Left renal pelvis (tissue), 4 donors: Measurements from ENCODE around the gene PPP1R9A. TPM values are rescaled to one million over a fixed set of nuclear protein-coding genes. Genes with fewer than 3 reads are reported as not detected.

Source experiments
- DNase-seq, 4 donors: peaks; one replicate each; pipeline ENCODE4 v3.0.0-alpha.2; 2013; ENCODE audit warnings: low read depth in 4 of 4, low spot score in 3 of 4
- polyA plus RNA-seq, 4 donors: library from polyadenylated mRNA; unstranded; fragments of 120-200 nt; gene quantifications; one replicate each; pipeline ENCODE4 v1.2.1, GENCODE V29; 2013; ENCODE audit not compliant: insufficient read length in 4 of 4

The PPP1R9A gene
- polyA plus RNA-seq: 10 to 100 TPM; 10.5 to 35.0 (median 31.8) TPM

GRCh38 chr7:94907026-94907810, at the start of gene PPP1R9A:
PPP1R9A (plus strand) TSS chr7:94907594; CDS start chr7:94910114, 2,520 bp downstream.
- peak in 3 of 4 donors; percentile 46 to 54 (median 54) for DNase-seq

GRCh38 chr7:94871132-94871531, 36.3 kb upstream of the PPP1R9A start:
- DNase-seq: no peak

- no peak for DNase-seq
Observed at GRCh38 chr7:94873239-94873638, 34.2 kb upstream of the PPP1R9A start.

GRCh38 chr7:94874036-94874785, 33.2 kb upstream of the PPP1R9A start:
- DNase-seq: no peak

- DNase-seq: no peak
Observed at GRCh38 chr7:94875201-94875600, 32.2 kb upstream of the PPP1R9A start.

GRCh38 chr7:94877731-94878670, 29.4 kb upstream of the PPP1R9A start:
- no peak for DNase-seq

GRCh38 chr7:94882891-94883290, 24.5 kb upstream of the PPP1R9A start:
- DNase-seq: no peak

GRCh38 chr7:94883616-94884015, 23.8 kb upstream of the PPP1R9A start:
- DNase-seq: no peak

- peak in 1 of 4 donors; percentile 36 for DNase-seq
Observed at GRCh38 chr7:94888551-94888950, 18.8 kb upstream of the PPP1R9A start.

- DNase-seq: no peak
Observed at GRCh38 chr7:94888995-94889523, 18.3 kb upstream of the PPP1R9A start.

- DNase-seq: no peak
Observed at GRCh38 chr7:94890216-94890615, 17.2 kb upstream of the PPP1R9A start.

GRCh38 chr7:94893661-94894060, 13.7 kb upstream of the PPP1R9A start:
- DNase-seq: no peak

GRCh38 chr7:94897541-94897940, 9.9 kb upstream of the PPP1R9A start:
- DNase-seq: no peak

GRCh38 chr7:94898340-94898739, 9.1 kb upstream of the PPP1R9A start:
- no peak for DNase-seq

GRCh38 chr7:94901981-94902380, 5.4 kb upstream of the PPP1R9A start:
- DNase-seq: no peak

- DNase-seq: no peak
Observed at GRCh38 chr7:94903971-94904370, 3.4 kb upstream of the PPP1R9A start.

- no peak for DNase-seq
Observed at GRCh38 chr7:94904982-94905381, 2.4 kb upstream of the PPP1R9A start.

- DNase-seq: no peak
Observed at GRCh38 chr7:94906065-94906851, 1.1 kb upstream of the PPP1R9A start.

- DNase-seq: peak in 3 of 4 donors; percentile 42 to 54 (median 44)
Observed at GRCh38 chr7:94907811-94908322, 473 bp downstream of the PPP1R9A start.
